ENCODE measurements around the gene BTN3A1.

DNA sequence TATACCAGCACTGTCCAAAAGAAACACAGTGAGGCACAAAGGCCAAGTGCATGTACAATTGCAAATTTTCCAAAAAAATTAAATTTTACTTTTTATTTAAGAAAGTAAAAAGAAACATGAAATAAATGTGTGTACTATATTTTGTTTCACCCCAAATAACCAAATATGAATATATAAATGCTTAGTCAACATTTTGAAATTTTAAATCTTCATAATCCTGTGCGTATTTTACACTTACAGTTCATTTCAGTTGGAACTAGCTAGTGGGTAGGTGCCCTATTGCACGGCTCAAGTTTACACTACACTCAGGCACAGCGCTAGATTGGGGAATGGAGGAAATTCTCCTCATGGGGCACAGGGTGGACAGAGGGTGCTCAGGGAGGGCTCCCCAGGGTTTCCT, 20.3 kb downstream of the BTN3A1 start:
- TF ChIP-seq POLR2A (IDR thresholded peaks at IDR 0.05) (no peak), POLR2AphosphoS5 (IDR thresholded peaks at IDR 0.05) (no peak)

Measured in stomach (tissue), 4 donors.